WI38 (cell line): ENCODE data around the gene SPAG16.

Experiments
- H3K4me3 ChIP-seq: 2 replicates; pipeline ENCODE4 v1.5.1; 2011; ENCODE audit warnings: low read depth, mild to moderate bottlenecking, control low read depth, low read length
- CTCF ChIP-seq: IDR thresholded peaks from 2 replicates; pipeline ENCODE4 v1.5.1; 2012; ENCODE audit warnings: low read depth, mild to moderate bottlenecking, control low read depth, low read length

The SPAG16 gene

GRCh38 chr2:214117054-214117453 lies 832.8 kb downstream of the SPAG16 start:
- H3K4me3 ChIP-seq = no peak overlapping the region
- TF ChIP-seq CTCF = no peak

- no peak overlapping the region for H3K4me3 ChIP-seq
- TF ChIP-seq CTCF = no peak
Observed at GRCh38 chr2:214126135-214126534, 841.9 kb downstream of the SPAG16 start.

GRCh38 chr2:214127170-214127569 lies 842.9 kb downstream of the SPAG16 start:
- H3K4me3 ChIP-seq = no peak overlapping the region

GRCh38 chr2:214127571-214127970 lies 843.3 kb downstream of the SPAG16 start:
- no peak for TF ChIP-seq CTCF
- no peak overlapping the region for H3K4me3 ChIP-seq

More at GRCh38 chr2:214127170-214127569, 842.9 kb downstream of the SPAG16 start:
- no peak for TF ChIP-seq CTCF

- no peak for TF ChIP-seq CTCF
- no peak overlapping the region for H3K4me3 ChIP-seq
Observed at GRCh38 chr2:214128040-214128439, 843.8 kb downstream of the SPAG16 start.

GRCh38 chr2:214130114-214130513 lies 845.9 kb downstream of the SPAG16 start:
- H3K4me3 ChIP-seq = no peak overlapping the region
- TF ChIP-seq CTCF = no peak

- no peak for TF ChIP-seq CTCF
- no peak overlapping the region for H3K4me3 ChIP-seq
Observed at GRCh38 chr2:214135966-214136365, 851.7 kb downstream of the SPAG16 start.
